ENCODE results near the gene GRIN1. TPM values are rescaled to one million over a fixed set of nuclear protein-coding genes. Genes with fewer than 3 reads are reported as not detected.

Gene GRIN1
- total RNA-seq, 1 experiment from 2014 or later, result 2.9 TPM

DNA sequence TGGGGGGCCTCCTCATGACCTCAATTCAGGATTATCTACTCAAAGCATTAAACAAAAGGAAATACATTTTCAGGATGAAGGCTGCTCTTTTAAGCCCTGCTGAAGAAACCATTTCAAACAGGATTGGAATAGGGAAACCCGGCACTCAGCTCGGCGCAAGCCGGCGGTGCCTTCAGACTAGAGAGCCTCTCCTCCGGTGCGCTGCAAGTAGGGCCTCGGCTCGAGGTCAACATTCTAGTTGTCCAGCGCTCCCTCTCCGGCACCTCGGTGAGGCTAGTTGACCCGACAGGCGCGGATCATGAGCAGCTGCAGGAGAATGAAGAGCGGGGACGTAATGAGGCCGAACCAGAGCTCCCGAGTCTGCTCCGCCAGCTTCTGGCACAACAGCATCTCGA is 65.8 kb downstream of the GRIN1 start:
- peaks cover 8% of the 10 kb centered on the region for H3K23me2 ChIP-seq (ENCODE audit: insufficient read length, low read depth, low read length, poor library complexity, severe bottlenecking)
- no peaks in the 10 kb centered on the region for H4K20me1 ChIP-seq (ENCODE audit: control insufficient read depth, insufficient read depth, insufficient read length)
- Mint-ChIP-seq H3K4me3 (peak overlapping the region; percentile 93 to 99), H3K9me3 (no peaks in the 10 kb centered on the region), H3K27me3 (ENCODE audit: low read depth) (no peaks in the 10 kb centered on the region), H3K4me1 (peaks cover 25 to 33% of the 10 kb centered on the region in 2 experiments), H3K27ac (peak overlapping the region; percentile 81 to 97 (median 90); a peak in 5 of 7 replicates), H3K36me3 (ENCODE audit: insufficient read depth in 1 of 3, low read depth in 3 of 3) (peaks cover 6 to 32% (median 24%) of the 10 kb centered on the region in 3 experiments)
- no peaks in the 10 kb centered on the region; the same call in 1 of the 2 replicates for H3K4me1 ChIP-seq (ENCODE audit: insufficient read depth, low read length)
- H2BK12ac ChIP-seq (ENCODE audit: insufficient read length, low read depth, low read length), result no peak overlapping the region
- H3K9ac ChIP-seq (ENCODE audit: extremely low read depth, insufficient read length, low read length), result peak overlapping the region; percentile 70
- TF ChIP-seq, protein P1, sequence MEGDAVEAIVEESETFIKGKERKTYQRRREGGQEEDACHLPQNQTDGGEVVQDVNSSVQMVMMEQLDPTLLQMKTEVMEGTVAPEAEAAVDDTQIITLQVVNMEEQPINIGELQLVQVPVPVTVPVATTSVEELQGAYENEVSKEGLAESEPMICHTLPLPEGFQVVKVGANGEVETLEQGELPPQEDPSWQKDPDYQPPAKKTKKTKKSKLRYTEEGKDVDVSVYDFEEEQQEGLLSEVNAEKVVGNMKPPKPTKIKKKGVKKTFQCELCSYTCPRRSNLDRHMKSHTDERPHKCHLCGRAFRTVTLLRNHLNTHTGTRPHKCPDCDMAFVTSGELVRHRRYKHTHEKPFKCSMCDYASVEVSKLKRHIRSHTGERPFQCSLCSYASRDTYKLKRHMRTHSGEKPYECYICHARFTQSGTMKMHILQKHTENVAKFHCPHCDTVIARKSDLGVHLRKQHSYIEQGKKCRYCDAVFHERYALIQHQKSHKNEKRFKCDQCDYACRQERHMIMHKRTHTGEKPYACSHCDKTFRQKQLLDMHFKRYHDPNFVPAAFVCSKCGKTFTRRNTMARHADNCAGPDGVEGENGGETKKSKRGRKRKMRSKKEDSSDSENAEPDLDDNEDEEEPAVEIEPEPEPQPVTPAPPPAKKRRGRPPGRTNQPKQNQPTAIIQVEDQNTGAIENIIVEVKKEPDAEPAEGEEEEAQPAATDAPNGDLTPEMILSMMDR (conservative IDR thresholded peaks at IDR 0.05), result no peak
- no peak overlapping the region for H3K56ac ChIP-seq (ENCODE audit: insufficient read length, low read depth, low read length)
- no peak overlapping the region for H2AK5ac ChIP-seq (ENCODE audit: insufficient read length, low read length)
- no peak overlapping the region for H3K4ac ChIP-seq (ENCODE audit: low read depth, low read length)
- no peak overlapping the region for H3K27ac ChIP-seq (ENCODE audit: insufficient read length, low read depth, low read length)
- no peak overlapping the region for H2BK20ac ChIP-seq (ENCODE audit: low read depth, low read length, poor library complexity, severe bottlenecking)
- H4K8ac ChIP-seq (replicated peaks; ENCODE audit: insufficient read length, low read depth, low read length), result no peak overlapping the region
- H3K27me3 ChIP-seq (ENCODE audit: insufficient read depth, low read length), result no peaks in the 10 kb centered on the region
- no peak overlapping the region for H3K23ac ChIP-seq (ENCODE audit: insufficient read length, low read depth, low read length)
- H4K91ac ChIP-seq (ENCODE audit: insufficient read length, low read depth, low read length), result no peak overlapping the region
- no peak overlapping the region for H2BK5ac ChIP-seq (ENCODE audit: insufficient read length, low read length)
- no peaks in the 10 kb centered on the region for H3K9me3 ChIP-seq (ENCODE audit: control insufficient read depth, low read depth, low read length)
- peaks cover 19% of the 10 kb centered on the region for H3K79me1 ChIP-seq (ENCODE audit: insufficient read depth, low read depth, low read length, poor library complexity, severe bottlenecking)
- no peak overlapping the region for H4K5ac ChIP-seq (ENCODE audit: insufficient read length, low read depth, low read length)
- WGBS (ENCODE audit: extremely low coverage, insufficient read length, low lambda C conversion rate), result no CpG with 5 or more reads among the region's 21 CpGs
- peaks cover 13% of the 10 kb centered on the region; the same call in 1 of the 2 replicates for H3K79me2 ChIP-seq (ENCODE audit: insufficient read depth, low read length)
- no peak overlapping the region for H2AFZ ChIP-seq (ENCODE audit: low read length)
- no peak overlapping the region for H2BK120ac ChIP-seq (ENCODE audit: low read depth, low read length, poor library complexity, severe bottlenecking)
- no peak overlapping the region for H3K14ac ChIP-seq (ENCODE audit: insufficient read depth, low read length)
- peak overlapping the region; percentile 68 for H3K4me2 ChIP-seq (ENCODE audit: insufficient read depth, insufficient read length, low read length)
- DNase-seq, result no peak
- no peak overlapping the region for H3T11ph ChIP-seq (ENCODE audit: low read length)
- no peak overlapping the region for H3K18ac ChIP-seq (ENCODE audit: insufficient read length, low read depth, low read length)
- no peak overlapping the region for H2BK15ac ChIP-seq (ENCODE audit: low read depth, low read length)

Measured in H9 (cell line).